ENCODE measurements around the gene FKBP5. TPM values are rescaled to one million over a fixed set of nuclear protein-coding genes. Genes with fewer than 3 reads are reported as not detected.
A peak's percentile ranks its signal among the peaks of the same experiment; 100 is the strongest.

Gene FKBP5
- total and polyA plus RNA-seq, 12 donors: 20.3 to 199 (median 48.6) TPM

- H3K27ac ChIP-seq: no peak overlapping the region
- H3K36me3 ChIP-seq: peaks cover 0 to 68% (median 14%) of the 10 kb centered on the region in 9 donors
- no peak for ATAC-seq
- peaks cover 0 to 33% (median 0%) of the 10 kb centered on the region in 9 donors for H3K4me1 ChIP-seq
- no peak overlapping the region for H3K4me3 ChIP-seq
- intact Hi-C loops (cut with DNase I): no loop called here
- TF ChIP-seq CTCF (IDR thresholded peaks at IDR 0.05): no peak
- no peak for DNase-seq
- H3K9me3 ChIP-seq: no peaks in the 10 kb centered on the region
- no peaks in the 10 kb centered on the region for H3K27me3 ChIP-seq
Measured at GRCh38 chr6:35643162-35643535, 45.6 kb downstream of the FKBP5 start.

GRCh38 chr6:35642471-35643161 is 46.1 kb downstream of the FKBP5 start:
- intact Hi-C loops (cut with DNase I): no loop called here
- H3K36me3 ChIP-seq: peaks cover 0 to 74% (median 14%) of the 10 kb centered on the region in 9 donors

GRCh38 chr6:35640017-35640664 is 48.6 kb downstream of the FKBP5 start:
- H3K4me1 ChIP-seq: peaks cover 0 to 12% (median 0%) of the 10 kb centered on the region in 9 donors
- no peak for ATAC-seq
- peaks cover 0 to 88% (median 14%) of the 10 kb centered on the region in 9 donors for H3K36me3 ChIP-seq
- 93 to 94% methylated on average over 6 of the region's 6 CpGs for WGBS, 2 donors
- intact Hi-C loops (cut with DNase I): loop anchor here in 1 of 10 donors (1.0 kb wide), 1 partner anchor 44 kb away; no protein-coding TSS in a partner anchor
- H3K9me3 ChIP-seq: no peaks in the 10 kb centered on the region
- TF ChIP-seq CTCF (IDR thresholded peaks at IDR 0.05): no peak
- H3K27me3 ChIP-seq: no peaks in the 10 kb centered on the region
- H3K27ac ChIP-seq: no peak overlapping the region
- no peak overlapping the region for H3K4me3 ChIP-seq
- DNase-seq: no peak

More at GRCh38 chr6:35642471-35643161, 46.1 kb downstream of the FKBP5 start:
- peaks cover 0 to 28% (median 0%) of the 10 kb centered on the region in 9 donors for H3K4me1 ChIP-seq
- no peak overlapping the region for H3K4me3 ChIP-seq
- H3K27me3 ChIP-seq: no peaks in the 10 kb centered on the region
- H3K9me3 ChIP-seq: no peaks in the 10 kb centered on the region
- no peak for TF ChIP-seq CTCF (IDR thresholded peaks at IDR 0.05)
- H3K27ac ChIP-seq: peak overlapping the region in 1 of 10 donors; percentile 18
- no peak for DNase-seq
- no peak for ATAC-seq
- whole genome bisulfite sequencing, 2 donors: 100% methylated on average over 1 of the region's 1 CpG

- no peak for TF ChIP-seq CTCF (IDR thresholded peaks at IDR 0.05)
- ATAC-seq (no peak), DNase-seq (no peak)
- Histone ChIP-seq H3K9me3 (no peaks in the 10 kb centered on the region), H3K27me3 (no peaks in the 10 kb centered on the region), H3K36me3 (peaks cover 0 to 93% (median 14%) of the 10 kb centered on the region in 9 donors), H3K4me1 (peaks cover 0 to 24% (median 10%) of the 10 kb centered on the region in 9 donors), H3K27ac (no peak overlapping the region), H3K4me3 (no peak overlapping the region)
- 90 to 95% methylated on average over 3 of the region's 3 CpGs for WGBS, 2 donors
- intact Hi-C loops (cut with DNase I): no loop called here
Measured at GRCh38 chr6:35638679-35639078, 50.0 kb downstream of the FKBP5 start.

All from heart right ventricle (tissue), 16 donors.